DMS53 treated with DMSO at 0.1 percent for 48 hours (cell line): Measurements from ENCODE around the gene FXYD5.

ENCODE experiments used
- DNase-seq: peaks from one replicate; lab custom pipeline; 2025; ENCODE audit not compliant: unreplicated experiment; lab: John Stamatoyannopoulos, UW

FXYD5 gene

DNA sequence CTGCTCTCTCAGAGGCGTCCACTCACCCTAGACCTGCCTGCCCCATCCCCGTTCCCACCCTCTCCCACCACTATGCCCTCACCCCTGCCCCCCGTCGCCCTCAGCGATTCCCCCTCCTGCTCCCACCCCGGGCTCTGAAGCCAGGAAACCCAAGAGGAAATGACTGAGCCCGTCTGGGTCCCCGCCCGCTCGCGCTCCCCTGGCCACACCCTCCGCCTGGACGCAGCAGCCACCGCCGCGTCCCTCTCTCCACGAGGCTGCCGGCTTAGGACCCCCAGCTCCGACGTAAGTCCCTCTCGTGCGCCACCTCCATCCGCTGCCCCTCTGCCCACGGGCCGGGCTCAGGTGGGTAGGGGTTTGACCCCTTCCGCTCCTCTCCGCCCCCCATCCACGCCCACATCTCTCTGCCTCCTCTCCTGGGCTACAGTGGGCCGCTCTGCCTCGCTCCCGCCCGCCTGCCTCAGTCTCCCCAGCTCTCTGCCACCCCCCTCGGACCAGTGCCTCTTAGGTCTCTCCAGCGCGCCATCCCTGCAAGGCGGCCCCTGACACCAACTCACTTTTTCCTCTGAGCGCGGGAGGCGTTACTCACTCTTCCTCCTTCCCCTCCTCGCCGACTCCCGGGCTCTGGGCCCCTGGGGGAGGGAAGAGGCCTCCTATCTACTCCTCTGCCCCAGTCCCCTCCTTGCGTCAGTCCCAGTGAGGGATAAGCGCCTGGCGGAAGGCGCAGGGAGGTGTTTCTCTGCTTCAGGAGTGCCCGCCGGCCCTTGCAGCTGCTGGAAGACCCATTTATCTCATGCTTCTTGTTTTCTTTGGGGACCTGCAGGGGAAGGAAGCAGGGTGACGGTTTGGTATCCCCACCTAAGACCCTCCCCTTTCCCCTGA, at the start of gene FXYD5:
Gene FXYD5 (plus strand): TSS at position 211 of the 882 bp plus-strand sequence. CDS start 816 bp downstream, outside the sequence.
- DNase-seq, result peak; percentile 52

- no peak for DNase-seq
Measured at GRCh38 chr19:35105047-35105410, 49.5 kb upstream of the FXYD5 start.

GRCh38 chr19:35105411-35106290, 48.9 kb upstream of the FXYD5 start:
- no peak for DNase-seq

- no peak for DNase-seq
Measured at GRCh38 chr19:35106291-35106583, 48.3 kb upstream of the FXYD5 start.

GRCh38 chr19:35106898-35107541, 47.5 kb upstream of the FXYD5 start:
- DNase-seq, result no peak

- no peak for DNase-seq
Measured at GRCh38 chr19:35107545-35107944, 47.0 kb upstream of the FXYD5 start.

GRCh38 chr19:35108730-35109129, 45.8 kb upstream of the FXYD5 start:
- no peak for DNase-seq

DNA sequence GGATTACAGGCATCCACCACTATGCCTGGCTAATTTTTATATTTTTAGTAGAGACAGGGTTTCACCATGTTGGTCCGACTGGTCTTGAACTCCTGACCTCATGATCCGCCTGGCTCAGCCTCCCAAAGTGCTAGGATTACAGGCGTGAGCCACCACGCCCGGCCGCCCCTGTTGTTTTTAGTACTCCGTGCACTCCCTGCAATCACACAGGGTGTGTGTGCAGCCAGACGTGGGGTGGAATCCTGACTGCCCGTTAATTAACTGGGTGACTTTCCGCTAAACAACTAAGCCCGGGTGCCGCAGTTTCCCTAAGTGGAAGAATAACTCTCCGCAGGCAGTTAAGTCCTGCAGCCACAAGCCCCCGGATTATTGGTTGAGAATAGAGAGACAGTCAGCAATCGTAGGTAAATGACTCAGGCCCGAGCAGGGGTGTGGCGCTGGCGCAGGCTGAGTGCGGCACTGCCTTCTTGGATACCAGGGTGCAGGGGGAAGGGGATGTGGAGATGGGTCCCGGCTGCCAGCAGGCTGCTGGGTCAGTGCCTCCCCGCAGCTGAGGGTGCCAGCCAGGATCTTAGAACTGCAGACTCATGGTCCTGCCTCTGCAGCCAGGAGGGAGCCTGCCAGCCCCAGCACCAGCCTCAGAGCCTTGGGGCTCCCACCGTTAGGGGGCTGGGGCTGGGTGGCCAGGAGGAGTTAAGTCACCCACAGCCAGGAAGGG, 45.0 kb upstream of the FXYD5 start:
- no peak for DNase-seq

GRCh38 chr19:35110974-35111373, 43.6 kb upstream of the FXYD5 start:
- DNase-seq, result no peak

DNA sequence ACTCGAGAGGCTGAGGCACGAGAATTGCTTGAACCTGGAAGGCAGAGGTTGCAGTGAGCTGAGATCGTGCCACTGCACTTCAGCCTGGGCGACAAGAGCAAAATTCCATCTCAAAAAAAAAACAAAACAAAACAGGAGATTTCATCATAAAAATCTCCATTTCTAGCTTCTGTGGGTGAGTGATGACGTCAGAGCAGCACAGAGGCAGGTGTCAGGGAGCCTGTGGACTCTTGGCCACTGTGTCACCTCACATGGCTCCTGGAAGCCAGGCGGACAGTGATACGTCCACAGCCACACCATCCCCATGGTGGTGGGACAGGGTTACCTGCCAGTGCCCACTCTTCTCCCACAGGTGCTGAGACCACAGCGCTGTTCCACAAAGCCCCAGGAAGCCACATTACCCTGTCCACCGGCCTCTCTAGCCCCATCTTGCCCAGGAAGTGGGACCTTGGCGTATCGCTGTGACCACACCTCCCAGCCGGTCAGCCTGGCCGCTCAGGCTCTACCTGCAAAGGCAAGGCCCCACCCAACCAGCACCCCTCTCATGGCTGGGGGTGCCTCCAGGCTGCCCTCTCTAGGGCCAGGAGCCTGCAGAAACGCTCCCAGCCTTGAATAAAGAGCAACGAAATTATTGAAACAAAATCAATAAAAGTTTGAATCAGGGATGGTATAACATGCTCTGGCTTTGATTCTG, 41.4 kb upstream of the FXYD5 start:
- no peak for DNase-seq

DNA sequence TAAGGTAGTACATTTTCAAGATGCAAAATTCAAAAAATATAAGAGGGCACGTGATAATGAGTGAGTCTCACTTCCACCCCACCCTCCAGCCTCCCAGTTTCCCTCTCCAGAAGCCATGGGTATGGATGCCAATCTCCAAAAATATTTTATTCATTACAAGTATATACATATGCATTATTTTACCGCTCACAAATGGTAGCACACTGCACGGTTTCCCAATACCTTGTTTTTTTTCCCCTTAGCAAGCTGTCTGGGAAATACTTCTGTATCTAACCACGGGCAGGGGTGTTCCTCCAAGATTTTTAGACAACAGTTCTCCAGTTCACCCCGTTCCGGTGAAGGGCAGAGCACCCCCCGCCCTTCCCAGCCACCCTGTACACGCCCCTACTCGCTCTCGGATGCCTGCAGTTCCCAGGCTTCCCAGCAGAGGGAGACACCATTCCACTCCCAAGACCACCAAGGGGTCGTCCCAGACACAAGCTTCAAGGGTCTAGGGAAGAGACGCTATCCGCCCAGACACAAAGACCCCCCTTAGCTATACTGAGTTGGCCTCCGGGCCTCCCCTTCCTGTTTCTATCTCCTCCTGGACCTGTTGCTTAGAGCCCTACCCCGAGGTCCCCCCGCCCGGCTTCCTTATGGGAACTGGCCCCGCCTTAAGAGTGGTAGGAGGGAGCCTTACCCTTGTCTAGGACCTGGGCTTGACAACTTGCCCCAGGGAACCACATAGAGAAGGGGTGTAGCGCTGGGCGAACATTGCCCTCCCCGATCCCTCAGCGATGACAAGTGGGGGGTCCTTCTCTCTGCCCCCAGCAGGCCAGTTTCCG, 40.0 kb upstream of the FXYD5 start:
- DNase-seq, result peak; percentile 25

GRCh38 chr19:35115177-35115951, 39.2 kb upstream of the FXYD5 start, which contains the start of gene FXYD3:
Gene FXYD3 (plus strand): TSS chr19:35115823. CDS start chr19:35119377, 3,554 bp downstream.
- no peak for DNase-seq

DNA sequence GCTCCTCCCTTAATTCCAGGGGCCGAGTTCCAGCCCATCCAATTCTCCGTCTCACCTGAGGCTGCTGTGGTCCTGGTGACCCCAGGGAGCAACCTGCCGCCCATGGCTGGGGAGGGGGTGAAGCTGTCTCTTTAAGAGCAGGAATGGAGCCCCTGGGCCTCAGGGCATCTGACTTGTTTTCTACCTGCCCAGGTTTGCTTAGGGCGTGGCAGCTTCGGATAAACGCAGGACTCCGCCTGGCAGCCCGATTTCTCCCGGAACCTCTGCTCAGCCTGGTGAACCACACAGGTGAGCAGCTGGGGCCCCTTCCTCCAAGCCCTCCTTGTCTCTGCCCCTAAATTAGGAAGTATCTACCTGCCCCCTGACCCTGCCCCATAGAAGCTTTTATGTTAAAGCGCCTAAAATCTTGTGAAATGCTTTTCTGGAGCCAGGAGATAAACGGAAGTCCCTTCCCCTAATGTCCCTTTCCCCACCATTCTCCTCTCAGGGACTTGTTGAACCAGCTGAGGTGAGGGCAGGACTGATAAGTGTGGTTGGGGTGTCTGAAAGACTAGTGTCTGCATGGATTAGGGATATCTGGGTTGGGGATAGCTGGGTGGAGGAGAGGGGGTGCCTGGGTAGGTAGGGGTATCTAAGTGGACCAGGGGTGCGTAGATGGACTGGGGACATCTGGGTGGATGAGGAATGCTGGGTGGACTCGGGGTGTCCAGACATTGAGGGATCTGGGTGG, 38.3 kb upstream of the FXYD5 start:
- DNase-seq, result no peak

DNA sequence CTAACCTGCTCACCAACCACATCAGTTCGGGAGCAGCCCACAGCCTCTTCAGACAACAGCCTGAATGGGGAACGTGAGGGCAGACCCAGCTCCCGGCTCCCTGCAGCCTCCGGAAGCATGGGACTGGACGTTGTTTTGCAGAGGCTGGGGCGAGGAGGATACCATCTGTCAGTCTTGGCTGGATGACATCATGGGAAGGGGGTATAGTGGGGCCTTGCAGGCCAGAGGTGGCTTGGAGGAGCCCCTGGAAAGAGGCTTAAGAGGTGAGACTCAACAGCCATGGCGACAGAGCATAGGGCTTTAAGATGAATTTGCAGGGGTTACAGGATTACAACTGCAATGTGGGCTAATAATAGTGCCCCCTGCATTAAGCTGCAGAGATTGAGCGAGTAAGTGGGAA, 37.4 kb upstream of the FXYD5 start:
- DNase-seq, result no peak

- no peak for DNase-seq
Measured at GRCh38 chr19:35117799-35118198, 36.7 kb upstream of the FXYD5 start.

DNA sequence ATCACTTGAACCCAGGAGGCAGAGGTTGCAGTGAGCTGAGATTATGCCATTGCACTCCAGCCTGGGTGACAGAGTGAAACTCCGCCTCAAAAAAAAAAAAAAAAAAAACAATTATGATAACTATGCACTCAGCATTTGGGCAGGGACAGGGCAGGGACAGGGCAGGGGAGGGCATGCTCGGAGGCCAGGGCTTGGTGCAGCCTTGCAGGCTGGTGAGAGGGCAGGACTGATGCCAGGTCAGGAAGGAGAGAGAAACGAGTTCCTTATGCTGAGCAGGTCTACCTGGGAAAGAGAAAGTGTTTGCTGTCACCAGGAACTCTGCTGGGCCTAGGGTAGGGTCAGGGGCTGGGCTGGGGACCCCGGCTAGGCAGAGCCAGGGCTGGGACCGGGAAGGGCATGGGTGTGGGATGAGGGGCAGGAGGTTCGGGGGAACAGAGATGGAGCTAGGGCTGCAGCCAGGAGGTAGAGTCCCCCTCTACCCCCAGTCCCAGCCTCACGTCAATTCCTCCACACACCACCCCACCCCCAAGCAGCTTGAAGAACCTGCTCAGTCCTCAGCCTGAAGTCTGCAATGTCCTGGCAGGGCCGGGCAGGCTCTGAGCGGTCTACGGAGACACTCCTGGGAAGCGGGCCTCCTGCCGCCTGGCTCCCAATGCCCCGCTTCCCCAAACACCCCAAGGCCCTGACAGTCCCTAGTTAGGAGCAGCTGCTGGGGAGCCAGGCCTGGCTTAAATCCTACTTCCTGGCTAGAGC, 36.1 kb upstream of the FXYD5 start:
- no peak for DNase-seq

DNA sequence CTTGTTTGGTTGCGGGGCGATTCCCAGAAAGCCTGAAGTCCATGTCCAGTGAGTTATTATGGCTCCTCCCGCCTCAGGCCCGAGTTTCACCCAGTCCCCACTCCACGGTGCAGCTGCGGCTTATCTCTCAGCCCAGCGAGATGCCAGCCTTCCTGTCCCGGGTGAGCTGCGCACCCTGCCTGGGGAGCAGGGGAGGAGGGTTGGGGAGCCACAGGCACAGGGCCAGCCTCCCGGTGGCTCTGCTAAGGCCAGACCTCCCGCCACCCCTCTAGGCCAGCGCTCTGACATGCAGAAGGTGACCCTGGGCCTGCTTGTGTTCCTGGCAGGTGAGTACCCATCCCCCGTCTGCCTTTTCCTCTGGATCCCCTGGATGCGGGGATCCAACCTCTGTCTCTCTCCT, 35.4 kb upstream of the FXYD5 start:
- no peak for DNase-seq
